ENCODE data around the gene MKRN2OS. TPM values are rescaled to one million over a fixed set of nuclear protein-coding genes. Genes with fewer than 3 reads are reported as not detected.

The MKRN2OS gene
- polyA plus RNA-seq, 4 donors, result 7.6 to 23.9 (median 9.0) TPM

- DNase-seq (peak; percentile 54 to 76), FAIRE-seq (no peak)
- H3K4me1 ChIP-seq (ENCODE audit: control insufficient read depth in 3 of 3, insufficient read depth in 2 of 3, low read depth in 1 of 3, low read length in 2 of 3), result peaks cover 0 to 19% (median 5%) of the 10 kb centered on the region in 3 donors
- no peaks in the 10 kb centered on the region for H3K9me3 ChIP-seq (ENCODE audit: control insufficient read depth in 2 of 2, insufficient read depth in 1 of 2, low read depth in 1 of 2, low read length in 1 of 2)
- 16 to 62% (median 35%) methylated on average over 4 of the region's 4 CpGs for WGBS, 3 donors
- no peaks in the 10 kb centered on the region for H3K27me3 ChIP-seq (ENCODE audit: control insufficient read depth in 3 of 3, insufficient read depth in 3 of 3, low read length in 3 of 3)
- peak overlapping the region in 1 of 3 donors; percentile 96 for H3K4me3 ChIP-seq (ENCODE audit: low read depth in 1 of 3, low read length in 3 of 3)
- H3K27ac ChIP-seq (ENCODE audit: low read depth in 1 of 3, low read length in 2 of 3), result peak overlapping the region in 1 of 3 donors; percentile 100
- no peaks in the 10 kb centered on the region for H3K36me3 ChIP-seq (ENCODE audit: control insufficient read depth in 3 of 3, insufficient read depth in 2 of 3, low read depth in 1 of 3, low read length in 3 of 3)
These were observed 13.4 kb upstream of the MKRN2OS start for GRCh38 chr3:12558706-12559105.

DNA sequence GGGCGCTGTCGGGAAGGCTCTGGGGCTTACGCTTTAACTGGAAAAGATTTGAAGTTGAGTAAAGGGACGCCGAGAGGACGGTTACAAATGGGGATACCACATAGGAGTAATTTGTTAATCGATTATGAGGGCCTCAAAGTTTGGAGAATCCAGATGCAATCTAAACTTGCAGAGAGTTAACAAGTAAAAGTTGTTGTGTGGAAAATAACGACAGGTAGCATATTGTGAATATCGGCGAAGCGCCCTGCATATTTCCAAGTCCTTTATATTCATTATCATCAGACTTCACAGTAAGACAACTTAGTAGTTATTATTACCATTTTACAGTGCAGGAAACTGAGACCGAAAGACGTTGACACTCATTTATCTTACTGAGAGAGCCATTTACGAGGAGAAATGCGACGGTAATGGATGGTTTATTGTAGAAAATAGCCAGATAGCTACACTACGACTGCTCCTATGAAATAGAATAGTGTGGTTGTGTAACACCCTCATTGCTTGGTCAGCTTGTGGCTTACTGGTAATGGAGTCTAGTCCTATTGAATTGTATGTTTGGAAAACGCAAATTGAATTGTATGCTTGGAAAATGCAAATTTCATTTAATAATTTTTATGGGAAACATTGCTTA is 12.3 kb upstream of the MKRN2OS start:
- FAIRE-seq (no peak), DNase-seq (peak; percentile 46 to 67)
- Histone ChIP-seq H3K4me1 (ENCODE audit: control insufficient read depth in 3 of 3, insufficient read depth in 2 of 3, low read depth in 1 of 3, low read length in 2 of 3) (peaks cover 0 to 19% (median 5%) of the 10 kb centered on the region in 3 donors), H3K4me3 (ENCODE audit: low read depth in 1 of 3, low read length in 3 of 3) (peak overlapping the region; percentile 86 to 96 (median 96)), H3K36me3 (ENCODE audit: control insufficient read depth in 3 of 3, insufficient read depth in 2 of 3, low read depth in 1 of 3, low read length in 3 of 3) (no peaks in the 10 kb centered on the region), H3K9me3 (ENCODE audit: control insufficient read depth in 2 of 2, insufficient read depth in 1 of 2, low read depth in 1 of 2, low read length in 1 of 2) (no peaks in the 10 kb centered on the region), H3K27me3 (ENCODE audit: control insufficient read depth in 3 of 3, insufficient read depth in 3 of 3, low read length in 3 of 3) (no peaks in the 10 kb centered on the region), H3K27ac (ENCODE audit: low read depth in 1 of 3, low read length in 2 of 3) (peak overlapping the region; percentile 96 to 100 (median 99))
- WGBS, 3 donors, result 1 to 2% (median 2%) methylated on average over 18 of the region's 18 CpGs

DNA sequence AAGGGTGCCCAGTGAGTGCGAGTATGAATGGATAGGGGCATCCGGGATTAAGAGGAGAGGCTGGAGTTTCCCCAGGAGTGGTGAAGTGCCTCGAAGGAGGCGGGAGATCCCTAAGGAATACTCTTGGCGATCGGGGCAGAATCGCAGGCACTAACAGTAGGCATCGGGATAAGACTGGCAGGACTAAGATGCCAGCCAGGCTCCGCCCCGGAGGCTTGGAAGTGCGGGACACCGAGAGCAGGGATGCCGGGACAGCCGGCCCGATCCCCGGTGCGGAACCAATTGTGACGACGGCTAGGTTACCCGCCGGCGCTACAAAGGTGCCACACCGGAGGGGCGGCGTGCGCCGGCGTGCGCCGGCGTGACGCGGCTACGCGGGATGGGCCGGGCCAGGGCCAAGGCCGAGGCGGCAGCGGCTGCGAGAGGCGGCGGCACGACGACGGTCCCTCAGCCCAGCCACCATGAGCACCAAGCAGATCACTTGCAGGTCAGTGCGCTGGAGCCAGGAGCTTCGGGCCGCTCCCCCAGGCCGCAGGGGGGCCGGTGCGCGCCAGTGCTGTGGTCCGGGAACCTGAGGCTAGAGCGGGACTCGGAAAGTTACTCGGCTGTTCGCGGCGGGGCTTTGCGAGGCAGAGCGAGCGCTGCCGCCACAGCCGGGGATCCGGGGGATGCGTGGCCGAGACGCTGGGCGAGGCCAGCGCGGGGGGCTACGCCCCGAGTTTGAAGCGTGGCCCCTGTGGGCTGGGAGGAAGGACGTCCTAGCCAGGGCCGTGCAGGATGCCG is 11.6 kb upstream of the MKRN2OS start, which contains the start of gene MKRN2:
Gene MKRN2, plus strand, starts transcription at position 398 of the 783 bp plus-strand sequence. Its CDS starts 64 bp downstream, at position 462.
- peak within 1 kb of the TSS; percentile 96 to 100 (median 99) for H3K27ac ChIP-seq (ENCODE audit: low read depth in 1 of 3, low read length in 2 of 3)
- no peaks in the 10 kb centered on the region for H3K36me3 ChIP-seq (ENCODE audit: control insufficient read depth in 3 of 3, insufficient read depth in 2 of 3, low read depth in 1 of 3, low read length in 3 of 3)
- FAIRE-seq (no peak), DNase-seq (peak; percentile 93 to 96)
- H3K4me3 ChIP-seq (ENCODE audit: low read depth in 1 of 3, low read length in 3 of 3), result peak within 1 kb of the TSS; percentile 86 to 96 (median 96)
- peaks cover 0 to 19% (median 5%) of the 10 kb centered on the region in 3 donors for H3K4me1 ChIP-seq (ENCODE audit: control insufficient read depth in 3 of 3, insufficient read depth in 2 of 3, low read depth in 1 of 3, low read length in 2 of 3)
- H3K27me3 ChIP-seq (ENCODE audit: control insufficient read depth in 3 of 3, insufficient read depth in 3 of 3, low read length in 3 of 3), result no peaks in the 10 kb centered on the region
- WGBS, 3 donors, result 0 to 1% (median 0%) methylated on average over 71 to 77 of the region's 77 CpGs
- no peaks in the 10 kb centered on the region for H3K9me3 ChIP-seq (ENCODE audit: control insufficient read depth in 2 of 2, insufficient read depth in 1 of 2, low read depth in 1 of 2, low read length in 1 of 2)

- H3K36me3 ChIP-seq (ENCODE audit: control insufficient read depth in 3 of 3, insufficient read depth in 2 of 3, low read depth in 1 of 3, low read length in 3 of 3), result no peaks in the 10 kb centered on the region
- no peak for DNase-seq
- no peaks in the 10 kb centered on the region for H3K9me3 ChIP-seq (ENCODE audit: control insufficient read depth in 2 of 2, insufficient read depth in 1 of 2, low read depth in 1 of 2, low read length in 1 of 2)
- H3K4me1 ChIP-seq (ENCODE audit: control insufficient read depth in 3 of 3, insufficient read depth in 2 of 3, low read depth in 1 of 3, low read length in 2 of 3), result peaks cover 0 to 19% (median 5%) of the 10 kb centered on the region in 3 donors
- WGBS, 3 donors, result 1 to 4% (median 3%) methylated on average over 8 of the region's 8 CpGs
- no peak for FAIRE-seq
- H3K4me3 ChIP-seq (ENCODE audit: low read depth in 1 of 3, low read length in 3 of 3), result peak overlapping the region; percentile 33 to 96 (median 96)
- H3K27me3 ChIP-seq (ENCODE audit: control insufficient read depth in 3 of 3, insufficient read depth in 3 of 3, low read length in 3 of 3), result no peaks in the 10 kb centered on the region
- H3K27ac ChIP-seq (ENCODE audit: low read depth in 1 of 3, low read length in 2 of 3), result peak overlapping the region; percentile 43 to 100 (median 99)
These were observed 11.0 kb upstream of the MKRN2OS start for GRCh38 chr3:12556314-12556689.

DNA sequence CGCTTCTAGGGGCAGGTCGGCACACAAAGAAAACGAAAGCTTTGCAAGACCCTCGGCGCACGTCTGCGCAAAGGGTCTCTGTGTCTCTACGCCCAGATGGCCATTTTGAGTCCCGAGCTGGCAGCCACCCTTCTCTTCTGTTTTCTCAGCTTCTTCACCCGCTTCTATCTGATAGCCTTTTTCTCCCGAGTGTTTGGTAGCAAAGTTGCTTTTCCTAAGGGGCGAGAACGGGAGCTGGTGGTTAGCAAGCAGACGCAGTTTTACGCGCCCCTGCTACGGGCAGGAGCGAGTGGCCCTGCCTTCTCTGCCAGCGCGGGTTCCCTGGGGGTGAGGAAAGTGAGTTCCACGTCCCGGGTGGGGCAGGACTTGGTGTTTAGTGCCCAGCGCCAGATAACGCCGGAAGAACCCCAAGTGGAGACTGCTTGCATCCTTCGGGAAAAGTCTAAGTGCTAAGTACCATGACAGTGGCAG is 8.7 kb upstream of the MKRN2OS start:
- WGBS, 3 donors, result 2 to 9% (median 3%) methylated on average over 26 of the region's 26 CpGs
- Histone ChIP-seq H3K4me1 (ENCODE audit: control insufficient read depth in 3 of 3, insufficient read depth in 2 of 3, low read depth in 1 of 3, low read length in 2 of 3) (peaks cover 0 to 7% (median 4%) of the 10 kb centered on the region in 3 donors), H3K36me3 (ENCODE audit: control insufficient read depth in 3 of 3, insufficient read depth in 2 of 3, low read depth in 1 of 3, low read length in 3 of 3) (no peaks in the 10 kb centered on the region), H3K27me3 (ENCODE audit: control insufficient read depth in 3 of 3, insufficient read depth in 3 of 3, low read length in 3 of 3) (no peaks in the 10 kb centered on the region), H3K9me3 (ENCODE audit: control insufficient read depth in 2 of 2, insufficient read depth in 1 of 2, low read depth in 1 of 2, low read length in 1 of 2) (no peaks in the 10 kb centered on the region), H3K4me3 (ENCODE audit: low read depth in 1 of 3, low read length in 3 of 3) (peak overlapping the region; percentile 30 to 66 (median 39)), H3K27ac (ENCODE audit: low read depth in 1 of 3, low read length in 2 of 3) (peak overlapping the region in 2 of 3 donors; percentile 3 to 47)
- DNase-seq (peak; percentile 65 to 68), FAIRE-seq (no peak)

DNA sequence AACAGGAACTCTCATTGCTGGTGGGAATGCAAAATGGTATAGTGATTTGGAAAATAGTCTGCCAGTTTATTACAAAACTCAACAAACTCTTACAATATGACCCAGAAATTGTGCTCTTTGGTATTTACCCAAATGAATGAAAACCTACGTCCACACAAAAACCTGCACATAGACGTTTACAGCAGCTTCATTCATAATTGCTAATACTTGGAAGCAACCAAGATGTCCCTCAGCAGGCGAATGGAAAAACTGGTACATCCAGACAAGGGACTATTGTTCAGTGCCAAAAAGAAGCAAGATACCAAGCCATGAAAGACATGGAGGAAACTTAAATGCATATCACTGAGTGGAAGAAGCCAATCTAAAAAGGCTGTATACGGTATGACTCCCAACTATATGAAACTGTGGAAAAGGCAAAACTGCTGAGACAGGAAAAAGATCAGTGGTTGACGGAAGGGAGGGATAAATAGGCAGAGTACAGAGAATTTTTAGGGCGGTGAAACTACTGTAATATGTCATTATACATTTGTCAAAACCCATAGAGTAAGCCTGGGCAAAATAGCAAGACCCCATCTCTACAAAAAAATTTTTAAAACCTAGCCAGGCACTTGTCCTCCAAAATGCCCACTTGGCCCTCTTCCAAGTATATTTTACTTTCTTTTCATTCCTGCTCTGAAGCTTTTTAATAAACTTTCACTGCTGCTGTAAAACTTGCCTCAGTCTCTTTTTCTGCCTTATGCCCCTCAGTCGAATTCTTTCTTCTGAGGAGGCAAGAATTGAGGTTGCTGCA is 4.9 kb upstream of the MKRN2OS start:
- FAIRE-seq, result no peak

GRCh38 chr3:12544652-12545472 is 437 bp downstream of the MKRN2OS start:
- no peaks in the 10 kb centered on the region for H3K27me3 ChIP-seq (ENCODE audit: control insufficient read depth in 3 of 3, insufficient read depth in 3 of 3, low read length in 3 of 3)
- H3K9me3 ChIP-seq (ENCODE audit: control insufficient read depth in 2 of 2, insufficient read depth in 1 of 2, low read depth in 1 of 2, low read length in 1 of 2), result no peaks in the 10 kb centered on the region
- H3K4me1 ChIP-seq (ENCODE audit: control insufficient read depth in 3 of 3, insufficient read depth in 2 of 3, low read depth in 1 of 3, low read length in 2 of 3), result no peaks in the 10 kb centered on the region
- FAIRE-seq, result no peak
- H3K27ac ChIP-seq (ENCODE audit: low read depth in 1 of 3, low read length in 2 of 3), result peak overlapping the region; percentile 69 to 94 (median 90)
- H3K36me3 ChIP-seq (ENCODE audit: control insufficient read depth in 3 of 3, insufficient read depth in 2 of 3, low read depth in 1 of 3, low read length in 3 of 3), result peaks cover 0 to 8% (median 3%) of the 10 kb centered on the region in 3 donors
- DNase-seq, result no peak
- WGBS, 3 donors, result 14 to 56% (median 34%) methylated on average over 11 of the region's 11 CpGs
- peak overlapping the region in 2 of 3 donors; percentile 59 to 81 for H3K4me3 ChIP-seq (ENCODE audit: low read depth in 1 of 3, low read length in 3 of 3)

More for the DNA sequence above, 4.9 kb upstream of the MKRN2OS start:
- WGBS, 3 donors, result 57 to 73% (median 70%) methylated on average over 7 of the region's 7 CpGs
- H3K36me3 ChIP-seq (ENCODE audit: control insufficient read depth in 3 of 3, insufficient read depth in 2 of 3, low read depth in 1 of 3, low read length in 3 of 3), result no peaks in the 10 kb centered on the region
- H3K4me3 ChIP-seq (ENCODE audit: low read depth in 1 of 3, low read length in 3 of 3), result no peak overlapping the region
- H3K27me3 ChIP-seq (ENCODE audit: control insufficient read depth in 3 of 3, insufficient read depth in 3 of 3, low read length in 3 of 3), result no peaks in the 10 kb centered on the region
- H3K4me1 ChIP-seq (ENCODE audit: control insufficient read depth in 3 of 3, insufficient read depth in 2 of 3, low read depth in 1 of 3, low read length in 2 of 3), result no peaks in the 10 kb centered on the region
- DNase-seq, result no peak
- no peaks in the 10 kb centered on the region for H3K9me3 ChIP-seq (ENCODE audit: control insufficient read depth in 2 of 2, insufficient read depth in 1 of 2, low read depth in 1 of 2, low read length in 1 of 2)
- no peak overlapping the region for H3K27ac ChIP-seq (ENCODE audit: low read depth in 1 of 3, low read length in 2 of 3)

All from small intestine (tissue), 7 donors.